Measurements from ENCODE around the gene CCNE1. TPM values are rescaled to one million over a fixed set of nuclear protein-coding genes. Genes with fewer than 3 reads are reported as not detected.

The CCNE1 gene
- total and polyA plus RNA-seq, 10 of the 15 experiments (the other 5 are each of a cell fraction or from before 2014, with no cell fraction given) = 6.3 to 44.2 (median 35.8) TPM

DNA sequence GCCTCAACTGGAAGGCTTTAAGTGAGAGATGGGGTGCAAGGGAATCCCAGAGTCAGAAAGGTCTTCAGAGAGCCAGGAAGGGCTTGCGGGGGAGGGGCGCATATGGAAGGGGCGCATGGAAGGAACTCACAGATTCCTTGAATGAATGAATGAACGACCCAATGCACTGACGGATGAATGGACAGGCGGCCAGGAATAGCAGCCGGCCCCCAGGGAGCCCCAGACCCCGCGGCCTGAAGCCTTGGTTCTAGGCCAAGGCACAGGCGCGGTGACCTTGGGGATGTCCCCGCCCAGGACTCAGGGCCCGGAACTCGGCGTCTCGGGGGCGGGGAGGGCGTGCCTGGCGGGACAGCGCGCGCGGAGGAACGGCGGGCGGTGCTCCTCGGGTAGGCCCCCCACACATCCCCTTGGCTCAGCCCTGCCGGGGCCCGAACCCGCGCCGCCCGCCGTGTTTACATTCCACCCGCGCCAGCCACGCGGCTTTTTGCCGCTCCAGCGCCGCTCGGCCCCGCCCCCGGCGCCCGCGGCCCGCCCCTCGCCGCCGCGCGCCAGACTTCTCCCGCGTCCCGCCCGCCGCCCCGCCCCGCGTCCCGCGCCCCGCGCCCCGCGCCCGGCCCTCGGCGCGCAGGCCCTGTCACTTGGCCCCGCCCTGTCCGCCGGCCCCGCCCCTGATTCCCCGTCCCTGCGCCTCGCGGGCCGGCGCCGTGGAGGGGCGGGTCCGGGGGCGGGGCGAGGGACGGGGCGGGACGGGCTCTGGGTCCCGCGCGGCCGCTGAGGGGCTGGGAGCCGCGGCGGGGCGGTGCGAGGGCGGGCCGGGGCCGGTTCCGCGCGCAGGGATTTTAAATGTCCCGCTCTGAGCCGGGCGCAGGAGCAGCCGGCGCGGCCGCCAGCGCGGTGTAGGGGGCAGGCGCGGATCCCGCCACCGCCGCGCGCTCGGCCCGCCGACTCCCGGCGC, at the start of gene CCNE1 (continued):
- TF ChIP-seq MEF2A (IDR thresholded peaks at IDR 0.05; ENCODE audit: insufficient read depth, low read depth, low read length) (no peak), ZSCAN29 (IDR thresholded peaks at IDR 0.05) (no peak), SIN3A (IDR thresholded peaks at IDR 0.05; ENCODE audit: low read depth, low read length) (peak; percentile 33), RBBP5 (conservative IDR thresholded peaks at IDR 0.05) (no peak), ZNF687 (IDR thresholded peaks at IDR 0.05) (peak; percentile 57), ESRRA (IDR thresholded peaks at IDR 0.05; ENCODE audit: low read length) (peak; percentile 99), HDAC6 (IDR thresholded peaks at IDR 0.05; ENCODE audit: unreplicated experiment) (no peak), SREBF2 (IDR thresholded peaks at IDR 0.05; ENCODE audit: low read length) (no peak), NBN (IDR thresholded peaks at IDR 0.05) (0 out of 2 replicates have a peak, but pooled peaks have one; percentile 54), HDGF (IDR thresholded peaks at IDR 0.05) (0 out of 2 replicates have a peak, but pooled peaks have one; percentile 25), RAD51 (IDR thresholded peaks at IDR 0.05) (no peak), MXI1 (IDR thresholded peaks at IDR 0.05; ENCODE audit: low read depth, low read length) (no peak; the same call in none of the 2 replicates), MYC (IDR thresholded peaks at IDR 0.05; ENCODE audit: insufficient read depth, insufficient read length, insufficient replicate concordance, low read length, severe bottlenecking) (peak; percentile 43), JUNB (IDR thresholded peaks at IDR 0.05) (no peak), RELA (IDR thresholded peaks at IDR 0.05; ENCODE audit: borderline replicate concordance, partially characterized antibody) (peak; percentile 24), BRCA1 (IDR thresholded peaks at IDR 0.05; ENCODE audit: low read depth, low read length) (no peak)
- TF ChIP-seq, protein P1, sequence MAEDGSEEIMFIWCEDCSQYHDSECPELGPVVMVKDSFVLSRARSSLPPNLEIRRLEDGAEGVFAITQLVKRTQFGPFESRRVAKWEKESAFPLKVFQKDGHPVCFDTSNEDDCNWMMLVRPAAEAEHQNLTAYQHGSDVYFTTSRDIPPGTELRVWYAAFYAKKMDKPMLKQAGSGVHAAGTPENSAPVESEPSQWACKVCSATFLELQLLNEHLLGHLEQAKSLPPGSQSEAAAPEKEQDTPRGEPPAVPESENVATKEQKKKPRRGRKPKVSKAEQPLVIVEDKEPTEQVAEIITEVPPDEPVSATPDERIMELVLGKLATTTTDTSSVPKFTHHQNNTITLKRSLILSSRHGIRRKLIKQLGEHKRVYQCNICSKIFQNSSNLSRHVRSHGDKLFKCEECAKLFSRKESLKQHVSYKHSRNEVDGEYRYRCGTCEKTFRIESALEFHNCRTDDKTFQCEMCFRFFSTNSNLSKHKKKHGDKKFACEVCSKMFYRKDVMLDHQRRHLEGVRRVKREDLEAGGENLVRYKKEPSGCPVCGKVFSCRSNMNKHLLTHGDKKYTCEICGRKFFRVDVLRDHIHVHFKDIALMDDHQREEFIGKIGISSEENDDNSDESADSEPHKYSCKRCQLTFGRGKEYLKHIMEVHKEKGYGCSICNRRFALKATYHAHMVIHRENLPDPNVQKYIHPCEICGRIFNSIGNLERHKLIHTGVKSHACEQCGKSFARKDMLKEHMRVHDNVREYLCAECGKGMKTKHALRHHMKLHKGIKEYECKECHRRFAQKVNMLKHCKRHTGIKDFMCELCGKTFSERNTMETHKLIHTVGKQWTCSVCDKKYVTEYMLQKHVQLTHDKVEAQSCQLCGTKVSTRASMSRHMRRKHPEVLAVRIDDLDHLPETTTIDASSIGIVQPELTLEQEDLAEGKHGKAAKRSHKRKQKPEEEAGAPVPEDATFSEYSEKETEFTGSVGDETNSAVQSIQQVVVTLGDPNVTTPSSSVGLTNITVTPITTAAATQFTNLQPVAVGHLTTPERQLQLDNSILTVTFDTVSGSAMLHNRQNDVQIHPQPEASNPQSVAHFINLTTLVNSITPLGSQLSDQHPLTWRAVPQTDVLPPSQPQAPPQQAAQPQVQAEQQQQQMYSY (CRISPR knock-in tag; IDR thresholded peaks at IDR 0.05) = no peak
- TF ChIP-seq, protein P2, sequence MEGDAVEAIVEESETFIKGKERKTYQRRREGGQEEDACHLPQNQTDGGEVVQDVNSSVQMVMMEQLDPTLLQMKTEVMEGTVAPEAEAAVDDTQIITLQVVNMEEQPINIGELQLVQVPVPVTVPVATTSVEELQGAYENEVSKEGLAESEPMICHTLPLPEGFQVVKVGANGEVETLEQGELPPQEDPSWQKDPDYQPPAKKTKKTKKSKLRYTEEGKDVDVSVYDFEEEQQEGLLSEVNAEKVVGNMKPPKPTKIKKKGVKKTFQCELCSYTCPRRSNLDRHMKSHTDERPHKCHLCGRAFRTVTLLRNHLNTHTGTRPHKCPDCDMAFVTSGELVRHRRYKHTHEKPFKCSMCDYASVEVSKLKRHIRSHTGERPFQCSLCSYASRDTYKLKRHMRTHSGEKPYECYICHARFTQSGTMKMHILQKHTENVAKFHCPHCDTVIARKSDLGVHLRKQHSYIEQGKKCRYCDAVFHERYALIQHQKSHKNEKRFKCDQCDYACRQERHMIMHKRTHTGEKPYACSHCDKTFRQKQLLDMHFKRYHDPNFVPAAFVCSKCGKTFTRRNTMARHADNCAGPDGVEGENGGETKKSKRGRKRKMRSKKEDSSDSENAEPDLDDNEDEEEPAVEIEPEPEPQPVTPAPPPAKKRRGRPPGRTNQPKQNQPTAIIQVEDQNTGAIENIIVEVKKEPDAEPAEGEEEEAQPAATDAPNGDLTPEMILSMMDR (IDR thresholded peaks at IDR 0.05 in 2 of 3, conservative IDR thresholded peaks at IDR 0.05 in 1 of 3; ENCODE audit: control insufficient read depth in 2 of 3, extremely low read depth in 1 of 3, insufficient read depth in 1 of 3, low read depth in 3 of 3, low read length in 3 of 3) = no peak
- TF ChIP-seq, protein P3, sequence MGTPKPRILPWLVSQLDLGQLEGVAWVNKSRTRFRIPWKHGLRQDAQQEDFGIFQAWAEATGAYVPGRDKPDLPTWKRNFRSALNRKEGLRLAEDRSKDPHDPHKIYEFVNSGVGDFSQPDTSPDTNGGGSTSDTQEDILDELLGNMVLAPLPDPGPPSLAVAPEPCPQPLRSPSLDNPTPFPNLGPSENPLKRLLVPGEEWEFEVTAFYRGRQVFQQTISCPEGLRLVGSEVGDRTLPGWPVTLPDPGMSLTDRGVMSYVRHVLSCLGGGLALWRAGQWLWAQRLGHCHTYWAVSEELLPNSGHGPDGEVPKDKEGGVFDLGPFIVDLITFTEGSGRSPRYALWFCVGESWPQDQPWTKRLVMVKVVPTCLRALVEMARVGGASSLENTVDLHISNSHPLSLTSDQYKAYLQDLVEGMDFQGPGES (IDR thresholded peaks at IDR 0.05) = no peak
